NCI-H1930 (cell line): Measurements from ENCODE around the gene MED27.
"Not testable (repeated sequence)": the region's sequence is repeated elsewhere in the genome, so short reads cannot be mapped to it uniquely, and the experiment has no call there.

ENCODE experiments used
- DNase-seq, 2 experiments: peaks; one replicate each; lab custom pipeline; 2025; lab: John Stamatoyannopoulos, UW

MED27 gene

GRCh38 chr9:132018957-132019405 lies 60.7 kb downstream of the MED27 start:
- no peak for DNase-seq

DNA sequence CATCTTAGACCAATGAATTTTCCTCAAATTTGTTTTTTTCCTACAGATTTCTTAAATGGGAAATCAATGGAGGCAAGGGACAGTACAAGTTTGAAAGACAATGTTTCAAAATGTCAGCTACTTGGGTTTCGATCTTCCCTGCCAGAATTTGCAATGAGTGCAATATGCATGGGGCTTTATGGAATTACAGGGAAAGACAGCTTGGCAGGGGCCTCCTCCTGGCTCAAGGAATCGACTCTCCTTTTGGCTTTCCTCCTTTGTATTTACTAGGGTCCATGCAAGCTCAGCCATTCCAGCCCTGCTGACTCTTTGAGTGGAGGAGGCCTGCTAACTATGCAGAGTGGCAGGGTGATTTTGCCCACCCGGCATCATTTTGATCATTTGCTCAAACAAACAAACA lies 63.2 kb downstream of the MED27 start:
- no peak for DNase-seq

- no peak for DNase-seq
Observed at GRCh38 chr9:132015866-132016265, 63.8 kb downstream of the MED27 start.

- DNase-seq, result no peak
Observed at GRCh38 chr9:132014218-132014805, 65.4 kb downstream of the MED27 start.

- DNase-seq, result no peak
Observed at GRCh38 chr9:132012704-132013357, 66.8 kb downstream of the MED27 start.

DNA sequence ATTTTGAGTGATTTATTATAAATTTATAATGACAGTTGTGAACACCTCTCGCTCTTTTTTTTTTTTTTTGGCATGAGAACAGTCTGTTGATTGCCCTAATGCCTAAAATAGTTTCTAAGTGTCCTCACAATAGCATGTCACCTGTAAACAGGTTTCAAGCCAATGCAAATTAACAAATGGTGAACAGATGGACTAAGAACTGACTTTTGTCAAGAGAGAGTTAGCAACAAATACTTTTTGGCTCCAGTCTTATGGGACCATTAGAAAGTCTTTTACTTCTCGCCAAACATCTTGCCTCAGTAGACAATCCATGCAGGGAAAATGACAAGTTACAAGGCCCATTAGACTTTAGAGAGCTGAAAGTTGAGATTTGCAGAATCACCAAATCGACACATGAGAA lies 67.8 kb downstream of the MED27 start:
- no peak for DNase-seq

- DNase-seq, result no peak
Observed at GRCh38 chr9:132011309-132011708, 68.4 kb downstream of the MED27 start.

GRCh38 chr9:132010201-132010600 lies 69.5 kb downstream of the MED27 start:
- DNase-seq, result not testable (repeated sequence)

DNA sequence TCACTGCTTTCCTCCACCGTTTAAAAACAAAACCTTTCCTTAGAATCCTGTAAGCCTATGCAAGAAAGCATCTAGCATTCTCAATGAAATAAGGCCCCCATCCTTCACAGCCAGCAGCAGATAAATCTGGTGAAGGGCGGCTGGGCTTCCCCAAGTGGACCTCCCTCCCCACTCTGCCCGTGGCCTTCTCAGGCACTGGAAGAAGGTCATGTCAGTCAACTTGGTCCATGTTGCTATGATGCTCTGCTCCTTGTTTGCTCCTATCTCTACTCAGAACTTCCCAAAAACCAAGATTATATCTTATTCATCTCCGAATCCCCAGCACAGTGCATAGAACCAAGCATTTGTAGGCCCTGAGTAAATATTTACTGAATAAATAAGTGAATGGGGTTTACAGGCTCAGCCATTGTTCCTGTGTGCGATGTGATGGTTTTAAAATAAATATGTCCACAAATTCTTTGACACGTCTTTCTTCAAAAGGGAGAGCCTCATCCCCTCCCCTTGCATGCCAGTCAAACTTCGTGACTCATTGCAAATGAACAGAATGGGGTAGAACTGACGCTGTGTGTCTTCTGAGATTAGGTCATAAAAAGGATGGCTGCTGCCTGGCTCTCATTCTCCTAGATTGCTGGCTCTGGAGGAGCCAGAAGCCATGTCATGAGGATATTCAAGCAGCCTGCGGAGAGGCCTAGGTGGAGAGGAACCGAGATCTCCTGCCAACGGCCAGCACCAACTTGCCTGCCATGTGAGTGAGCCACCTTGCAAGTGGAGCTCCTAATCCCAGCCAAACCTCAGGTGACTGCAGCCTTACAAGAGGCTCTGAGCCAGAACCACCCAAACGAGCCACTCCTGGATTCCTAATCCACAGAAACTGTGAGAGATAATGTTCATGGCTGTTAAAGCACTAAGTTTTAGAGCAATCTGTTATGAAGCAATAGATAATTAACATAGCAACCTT lies 70.5 kb downstream of the MED27 start:
- DNase-seq, result peak in 1 of 2 experiments; percentile 45

- DNase-seq, result peak in 1 of 2 experiments; percentile 20
Observed at GRCh38 chr9:132008184-132008803, 71.4 kb downstream of the MED27 start.

DNA sequence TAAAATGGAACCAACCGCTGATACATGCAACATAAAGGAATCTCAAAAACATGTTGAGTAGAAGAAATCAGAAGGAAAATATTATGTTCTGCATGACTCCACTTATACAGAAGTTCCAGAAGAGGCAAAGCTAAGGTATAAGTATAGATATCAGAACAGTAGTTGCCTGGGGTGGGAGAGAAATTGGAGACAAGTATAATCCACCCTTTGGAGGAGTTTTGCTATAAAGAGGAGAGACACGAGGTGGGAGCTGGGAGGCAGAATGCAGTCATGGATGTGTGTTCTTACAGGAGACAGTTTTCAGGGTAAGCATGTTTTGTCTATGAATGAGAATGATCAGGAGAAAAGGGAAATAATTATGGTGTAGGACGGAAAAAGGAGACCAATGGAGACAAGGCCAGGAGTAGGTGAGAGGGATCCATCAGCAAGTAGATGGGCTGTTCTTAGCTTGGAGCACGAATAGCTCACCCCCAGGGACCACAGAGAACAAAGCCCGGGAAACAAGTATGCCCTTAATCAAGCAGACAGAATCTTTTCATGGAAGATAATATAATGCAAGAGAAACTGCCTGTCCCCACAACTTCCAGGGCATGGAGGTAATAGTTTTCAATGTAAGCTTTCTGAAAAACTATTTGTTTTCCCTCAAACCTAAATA lies 72.2 kb downstream of the MED27 start:
- DNase-seq, result peak; percentile 10 to 29

- DNase-seq, result peak; percentile 52 to 64
Observed at GRCh38 chr9:132006677-132007370, 72.8 kb downstream of the MED27 start.

DNA sequence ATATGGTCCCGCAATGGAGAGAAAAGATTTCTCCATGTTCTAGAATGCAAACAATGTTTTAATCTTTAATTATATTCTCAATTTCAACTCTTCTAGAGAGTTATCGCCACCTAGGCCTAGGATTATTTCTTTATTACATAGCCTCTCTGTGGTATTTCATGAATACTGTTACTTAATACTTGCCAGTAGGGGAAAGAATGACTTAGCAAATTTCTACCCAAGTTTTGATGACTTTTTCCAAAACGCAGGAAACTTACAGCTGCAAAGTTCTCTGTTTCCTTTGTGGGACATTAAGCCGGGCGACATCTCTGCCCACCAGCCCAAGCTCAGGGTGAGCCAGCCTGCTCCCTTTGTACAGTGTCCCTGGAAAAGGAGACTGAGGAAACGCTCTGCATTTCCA lies 73.8 kb downstream of the MED27 start:
- no peak for DNase-seq

DNA sequence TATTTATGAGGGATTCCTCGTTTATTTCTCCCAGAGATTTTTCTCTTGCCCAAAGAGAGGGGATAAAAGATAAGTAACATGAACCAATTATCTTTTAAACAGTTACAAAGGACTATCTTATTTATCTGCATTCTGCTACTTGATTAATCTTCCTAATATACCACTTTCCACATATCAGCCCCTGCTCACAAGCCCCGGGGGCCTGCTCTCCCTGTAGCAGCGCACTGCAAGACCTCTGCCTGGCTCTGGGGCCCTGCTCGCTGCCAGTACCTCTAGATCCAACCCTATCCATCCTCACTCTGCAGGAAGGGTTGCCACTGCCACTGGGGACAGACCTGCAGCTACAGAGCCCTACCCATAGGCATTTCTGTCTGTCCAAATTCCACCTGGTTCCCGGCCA lies 75.3 kb downstream of the MED27 start:
- no peak for DNase-seq

- no peak for DNase-seq
Observed at GRCh38 chr9:132003896-132004295, 75.8 kb downstream of the MED27 start.

GRCh38 chr9:132003319-132003704 lies 76.4 kb downstream of the MED27 start:
- no peak for DNase-seq

- DNase-seq, result no peak
Observed at GRCh38 chr9:132002643-132003318, 76.9 kb downstream of the MED27 start.

- no peak for DNase-seq
Observed at GRCh38 chr9:132001567-132001966, 78.1 kb downstream of the MED27 start.

DNA sequence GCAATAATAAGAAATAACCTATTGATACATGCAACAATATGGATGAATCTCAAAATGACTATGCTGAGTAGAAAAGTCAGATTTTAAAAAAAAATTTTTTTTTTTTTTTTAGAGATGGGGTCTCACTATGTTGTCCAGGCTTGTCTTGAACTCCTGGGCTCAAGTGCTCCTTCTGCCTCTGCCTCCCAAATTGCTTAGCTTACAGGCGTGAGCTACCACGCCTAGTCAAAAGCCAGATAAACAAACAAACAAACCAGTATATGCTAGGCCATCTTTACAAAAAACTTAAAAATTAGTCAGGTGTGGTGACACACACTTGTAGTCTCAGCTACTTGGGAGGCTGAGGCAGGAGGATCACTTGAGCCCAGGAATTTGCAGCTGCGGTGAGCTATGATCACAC lies 79.0 kb downstream of the MED27 start:
- DNase-seq, result no peak

DNA sequence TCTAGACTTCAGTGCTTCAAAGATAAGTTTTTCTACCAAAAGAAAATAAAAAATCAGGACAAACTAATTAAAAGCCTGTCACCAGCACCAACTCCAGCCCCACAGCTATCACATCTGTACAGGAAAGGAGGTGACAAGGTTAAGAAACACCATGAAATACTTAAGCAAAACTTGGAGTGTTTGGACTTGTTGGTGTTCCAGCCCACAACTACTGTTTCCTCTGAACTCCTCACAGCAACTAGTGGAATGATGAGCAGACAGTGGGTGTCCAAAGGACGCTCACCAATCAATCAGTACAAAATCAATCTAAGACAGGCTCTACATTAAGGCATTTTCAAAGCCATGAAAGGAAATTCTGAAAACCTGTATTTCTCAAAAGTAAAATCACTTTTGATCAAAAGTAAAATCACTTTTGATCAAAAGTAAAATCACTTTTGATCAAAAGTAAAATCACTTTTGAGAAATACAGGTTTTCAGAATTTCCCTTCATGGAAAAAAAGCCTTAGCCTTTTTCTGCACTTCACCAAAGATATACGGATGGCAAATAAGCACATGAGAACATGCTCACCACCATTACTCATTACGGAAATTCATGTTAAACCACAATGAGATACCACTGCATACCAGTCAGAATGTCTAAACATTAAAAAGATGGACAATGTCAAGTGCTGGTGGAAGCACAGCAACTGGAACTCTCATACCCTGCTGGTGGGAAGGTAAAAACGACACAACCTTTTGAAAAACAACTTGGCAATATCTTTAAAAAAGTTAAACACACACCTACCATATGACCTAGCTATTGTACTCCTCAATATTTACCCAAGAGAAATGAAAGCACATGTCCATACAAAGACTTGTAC lies 79.7 kb downstream of the MED27 start:
- no peak for DNase-seq
